SK-N-SH (cell line): ENCODE data around the gene DAGLA.

Source experiments
- CTCF ChIP-seq: fragments of 200-600 bp; sonication (generic); IDR thresholded peaks from 2 replicates; pipeline ENCODE4 v1.6.1; 2017; ENCODE audit warnings: antibody characterized with exemption, mild to moderate bottlenecking, moderate library complexity
- EP300 ChIP-seq, 2 experiments: IDR thresholded peaks; 2 replicates each; pipeline versions ENCODE4 v1.4.0 to v1.6.1; 2012; ENCODE audit warnings: borderline replicate concordance in 1 of 2, low read depth in 1 of 2, low read length in 1 of 2
- SIN3A ChIP-seq: IDR thresholded peaks from 2 replicates; pipeline ENCODE4 v1.6.1; 2012; ENCODE audit warnings: low read depth, mild to moderate bottlenecking, low read length, moderate library complexity, borderline replicate concordance
- SMC3 ChIP-seq: IDR thresholded peaks from 2 replicates; pipeline ENCODE4 v1.6.1; 2012; ENCODE audit warnings: low read depth, low read length, improper control_type of control experiment
- TEAD4 ChIP-seq: IDR thresholded peaks from 2 replicates; pipeline ENCODE4 v1.4.0; 2012; ENCODE audit warnings: mild to moderate bottlenecking, borderline replicate concordance; ENCODE audit not compliant: insufficient read depth
- USF2 ChIP-seq: fragments of 150-350 bp; IDR thresholded peaks from 2 replicates; pipeline ENCODE4 v1.6.1; 2017; ENCODE audit warnings: antibody characterized with exemption, low read length, low read depth, borderline replicate concordance
- YY1 ChIP-seq: IDR thresholded peaks from 2 replicates; pipeline ENCODE4 v1.4.0; 2012; ENCODE audit warnings: low read depth, mild to moderate bottlenecking

GRCh38 chr11:61667684-61668305 is 12.4 kb upstream of the DAGLA start:
- TF ChIP-seq YY1 (no peak), SIN3A (no peak), CTCF (no peak), TEAD4 (no peak), USF2 (no peak), SMC3 (no peak), EP300 (IDR thresholded peaks at IDR 0.05; ENCODE audit: borderline replicate concordance in 1 of 2, low read depth in 1 of 2, low read length in 1 of 2) (no peak)
